Motor neuron (in vitro differentiated cells): ENCODE results near the gene CCDC110. TPM values are rescaled to one million over a fixed set of nuclear protein-coding genes. Genes with fewer than 3 reads are reported as not detected.
A peak's percentile ranks its signal among the peaks of the same experiment; 100 is the strongest.

Experiments
- ATAC-seq, 8 experiments: fragments of 200-7000 bp; cut with Tn5 transposase; replicated peaks in 6 of 8; 2 replicates each; pipeline ENCODE4 v1.8.0; 2021; ENCODE audit warnings: mild to moderate bottlenecking in 8 of 8, moderate library complexity in 8 of 8
- H3K27ac ChIP-seq, 2 donors: fragments of 250-450 bp; sonication (Bioruptor Pico); 2 replicates each; pipeline ENCODE4 v1.9.0; 2021; ENCODE audit warnings: antibody characterized with exemption in 2 of 2, mild to moderate bottlenecking in 2 of 2, moderate library complexity in 1 of 2
- H3K4me1 ChIP-seq, 2 donors: fragments of 250-450 bp; sonication (Bioruptor Pico); replicated peaks in 1 of 2; 2 replicates each; pipeline ENCODE4 v1.6.1; 2021; ENCODE audit warnings: antibody characterized with exemption in 2 of 2, mild to moderate bottlenecking in 2 of 2, moderate library complexity in 1 of 2
- H3K4me3 ChIP-seq, 5 donors: fragments of 250-450 bp; sonication (Bioruptor Pico); 2 replicates each; pipeline ENCODE4 v1.9.0; 2021; ENCODE audit warnings: antibody characterized with exemption in 5 of 5, mild to moderate bottlenecking in 5 of 5, moderate library complexity in 4 of 5
- WGBS, 10 experiments: fragments of 450-650 bp; shearing (Covaris generic); methylation state at CpG; one replicate each; pipeline ENCODE4 v1.0.0; 2022; 5-methylcytosine and 5-hydroxymethylcytosine counted together
- in situ Hi-C, 9 experiments: fragments of 400-800 bp; cut with MboI; loops; one replicate each; pipeline ENCODE4 v1.15.0; 2021; ENCODE audit warnings: low sequenced_read_pairs in 9 of 9, low pct_unique_long_range_greater_than_20kb in 2 of 9; ENCODE audit not compliant: unreplicated experiment in 9 of 9
- total RNA-seq, 8 experiments: library from RNA; unstranded; fragments of 300-600 nt; gene quantifications; 2 replicates each; pipeline versions ENCODE4 v1.2.3 to v1.2.4, GENCODE V29; 2022

CCDC110 gene
- total RNA-seq, 8 experiments from 2014 or later: 0.42 to 7.6 (median 1.2) TPM

- Histone ChIP-seq H3K4me3 (no peak overlapping the region), H3K27ac (no peak overlapping the region), H3K4me1 (peaks cover 12 to 21% of the 10 kb centered on the region in 2 donors)
- 0 to 100% (median 80%) methylated on average over 1 to 2 of the region's 2 CpGs; no CpG with 5 or more reads in 1 of the 10 experiments for WGBS, 10 experiments
- in situ Hi-C loops: no loop called here
- ATAC-seq: no peak
These were observed 72.9 kb downstream of the CCDC110 start for GRCh38 chr4:185398618-185399017.

GRCh38 chr4:185396724-185397385 lies 74.7 kb downstream of the CCDC110 start, which contains the start of gene ANKRD37:
Gene ANKRD37, plus strand, starts transcription at chr4:185396841. Its CDS starts 83 bp downstream, at chr4:185396924.
- WGBS, 10 experiments: 0 to 50% (median 11%) methylated on average over 1 to 21 of the region's 38 CpGs; no CpG with 5 or more reads in 2 of the 10 experiments
- in situ Hi-C loops: no loop called here
- Histone ChIP-seq H3K4me1 (peaks cover 12 to 21% of the 10 kb centered on the region in 2 donors), H3K27ac (peak within 1 kb of the TSS; percentile 97 to 98), H3K4me3 (peak within 1 kb of the TSS; percentile 46 to 62 (median 56))
- ATAC-seq: peak; percentile 6 to 26 (median 18)

- Histone ChIP-seq H3K27ac (peak overlapping the region; percentile 97 to 98), H3K4me1 (peaks cover 12 to 21% of the 10 kb centered on the region in 2 donors), H3K4me3 (peak overlapping the region; percentile 46 to 62 (median 56))
- ATAC-seq: peak; percentile 79 to 89 (median 87)
- WGBS, 10 experiments: 0 to 3% (median 0%) methylated on average over 1 to 20 of the region's 98 CpGs; no CpG with 5 or more reads in 4 of the 10 experiments
- in situ Hi-C loops: no loop called here
These were observed 75.4 kb downstream of the CCDC110 start for GRCh38 chr4:185395956-185396723.

GRCh38 chr4:185395238-185395955 lies 76.1 kb downstream of the CCDC110 start, which contains the start of gene LRP2BP:
Gene LRP2BP, minus strand, starts transcription at chr4:185395924. Its CDS starts 17,738 bp downstream, at chr4:185378186.
- ATAC-seq: no peak
- in situ Hi-C loops: no loop called here

More at GRCh38 chr4:185395238-185395955, 76.1 kb downstream of the CCDC110 start, which contains the start of gene LRP2BP:
- H3K4me3 ChIP-seq: peak within 1 kb of the TSS; percentile 46 to 62 (median 56)
- WGBS, 10 experiments: 0 to 76% (median 19%) methylated on average over 1 to 11 of the region's 12 CpGs
- peaks cover 12 to 21% of the 10 kb centered on the region in 2 donors for H3K4me1 ChIP-seq
- peak within 1 kb of the TSS; percentile 97 to 98 for H3K27ac ChIP-seq

Other genes starting within 250 kb of the CCDC110 start
- gene LRP2BP, start 75.8 kb downstream of the CCDC110 start, total RNA-seq: 10 to 100 TPM in 3 of 8 experiments, 1 to 10 TPM in 5; 1.5 to 19.6 (median 7.4) TPM
- gene ANKRD37, start 74.9 kb downstream of the CCDC110 start, total RNA-seq: 10 to 100 TPM in 6 of 8 experiments, 1 to 10 TPM in 2; 4.8 to 30.9 (median 12.9) TPM
- gene UFSP2, start 45.8 kb downstream of the CCDC110 start, total RNA-seq: 10 to 100 TPM; 15.6 to 59.3 (median 35.1) TPM
- 100 to 1,000 TPM in 1 of 8 experiments, 10 to 100 TPM in 1, 1 to 10 TPM in 4, under 1 TPM in 2; 0.71 to 291 (median 6.1) TPM for gene PDLIM3, start 63.8 kb upstream of the CCDC110 start, total RNA-seq